Measurements from ENCODE around the gene SLC16A8. TPM values are rescaled to one million over a fixed set of nuclear protein-coding genes. Genes with fewer than 3 reads are reported as not detected.

Gene SLC16A8
- total RNA-seq, 1 experiment from 2014 or later, result 1.1 TPM

DNA sequence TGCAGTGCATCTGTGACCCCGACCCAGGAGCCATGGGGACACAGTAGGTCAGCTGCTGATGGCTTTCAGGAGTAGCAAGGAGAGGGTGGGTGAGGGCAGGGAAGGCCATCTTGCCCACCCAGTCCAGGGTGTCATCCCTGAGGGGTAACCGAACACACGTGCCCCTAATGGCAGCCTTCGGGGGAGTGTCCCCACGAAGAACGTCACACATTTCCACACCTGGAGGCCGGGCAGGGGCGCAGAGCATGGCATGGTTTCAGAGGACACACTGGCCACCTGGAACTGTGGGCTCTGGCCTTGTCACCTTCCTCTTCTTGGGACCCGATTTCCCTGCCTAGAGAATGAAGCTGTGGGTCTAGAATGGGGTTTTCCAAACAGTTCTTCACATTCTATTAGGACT, 45.9 kb upstream of the SLC16A8 start:
- WGBS (ENCODE audit: extremely low coverage, insufficient read length, low lambda C conversion rate), result no CpG with 5 or more reads among the region's 9 CpGs
- H3K56ac ChIP-seq (ENCODE audit: insufficient read length, low read depth, low read length), result no peak overlapping the region

More for the DNA sequence above, 45.9 kb upstream of the SLC16A8 start:
- no peak overlapping the region for H3K4me3 Mint-ChIP-seq
- Histone ChIP-seq H3K9me3 (ENCODE audit: control insufficient read depth, low read depth, low read length) (no peaks in the 10 kb centered on the region), H3K79me1 (ENCODE audit: insufficient read depth, low read depth, low read length, poor library complexity, severe bottlenecking) (no peaks in the 10 kb centered on the region), H2AFZ (ENCODE audit: low read length) (no peak overlapping the region), H2AK5ac (ENCODE audit: insufficient read length, low read length) (no peak overlapping the region), H4K8ac (replicated peaks; ENCODE audit: insufficient read length, low read depth, low read length) (no peak overlapping the region), H3K23me2 (ENCODE audit: insufficient read length, low read depth, low read length, poor library complexity, severe bottlenecking) (no peaks in the 10 kb centered on the region), H3K4me1 (ENCODE audit: insufficient read depth, low read length) (no peaks in the 10 kb centered on the region), H2BK12ac (ENCODE audit: insufficient read length, low read depth, low read length) (no peak overlapping the region), H3K27ac (ENCODE audit: insufficient read length, low read depth, low read length) (no peak overlapping the region), H3K23ac (ENCODE audit: insufficient read length, low read depth, low read length) (no peak overlapping the region), H4K91ac (ENCODE audit: insufficient read length, low read depth, low read length) (no peak overlapping the region), H2BK15ac (ENCODE audit: low read depth, low read length) (no peak overlapping the region), H2BK20ac (ENCODE audit: low read depth, low read length, poor library complexity, severe bottlenecking) (no peak overlapping the region), H2BK5ac (ENCODE audit: insufficient read length, low read length) (no peak overlapping the region), H3K14ac (ENCODE audit: insufficient read depth, low read length) (no peak overlapping the region), H3T11ph (ENCODE audit: low read length) (no peak overlapping the region), H2BK120ac (ENCODE audit: low read depth, low read length, poor library complexity, severe bottlenecking) (no peak overlapping the region), H4K5ac (ENCODE audit: insufficient read length, low read depth, low read length) (no peak overlapping the region), H3K27me3 (ENCODE audit: insufficient read depth, low read length) (no peaks in the 10 kb centered on the region), H4K20me1 (ENCODE audit: control insufficient read depth, insufficient read depth, insufficient read length) (no peaks in the 10 kb centered on the region), H3K18ac (ENCODE audit: insufficient read length, low read depth, low read length) (no peak overlapping the region), H3K4ac (ENCODE audit: low read depth, low read length) (no peak overlapping the region), H3K79me2 (ENCODE audit: insufficient read depth, low read length) (no peaks in the 10 kb centered on the region), H3K4me2 (ENCODE audit: insufficient read depth, insufficient read length, low read length) (no peak overlapping the region), H3K9ac (ENCODE audit: extremely low read depth, insufficient read length, low read length) (no peak overlapping the region)
- no peak overlapping the region for H3K27ac Mint-ChIP-seq
- no peaks in the 10 kb centered on the region for H3K9me3 Mint-ChIP-seq
- H3K4me1 Mint-ChIP-seq, result no peaks in the 10 kb centered on the region
- no peaks in the 10 kb centered on the region for H3K27me3 Mint-ChIP-seq (ENCODE audit: low read depth)
- H3K36me3 Mint-ChIP-seq (ENCODE audit: insufficient read depth in 1 of 3, low read depth in 3 of 3), result peaks cover 0 to 23% (median 8%) of the 10 kb centered on the region in 3 experiments; a peak in 4 of 7 replicates
- TF ChIP-seq, protein P1, sequence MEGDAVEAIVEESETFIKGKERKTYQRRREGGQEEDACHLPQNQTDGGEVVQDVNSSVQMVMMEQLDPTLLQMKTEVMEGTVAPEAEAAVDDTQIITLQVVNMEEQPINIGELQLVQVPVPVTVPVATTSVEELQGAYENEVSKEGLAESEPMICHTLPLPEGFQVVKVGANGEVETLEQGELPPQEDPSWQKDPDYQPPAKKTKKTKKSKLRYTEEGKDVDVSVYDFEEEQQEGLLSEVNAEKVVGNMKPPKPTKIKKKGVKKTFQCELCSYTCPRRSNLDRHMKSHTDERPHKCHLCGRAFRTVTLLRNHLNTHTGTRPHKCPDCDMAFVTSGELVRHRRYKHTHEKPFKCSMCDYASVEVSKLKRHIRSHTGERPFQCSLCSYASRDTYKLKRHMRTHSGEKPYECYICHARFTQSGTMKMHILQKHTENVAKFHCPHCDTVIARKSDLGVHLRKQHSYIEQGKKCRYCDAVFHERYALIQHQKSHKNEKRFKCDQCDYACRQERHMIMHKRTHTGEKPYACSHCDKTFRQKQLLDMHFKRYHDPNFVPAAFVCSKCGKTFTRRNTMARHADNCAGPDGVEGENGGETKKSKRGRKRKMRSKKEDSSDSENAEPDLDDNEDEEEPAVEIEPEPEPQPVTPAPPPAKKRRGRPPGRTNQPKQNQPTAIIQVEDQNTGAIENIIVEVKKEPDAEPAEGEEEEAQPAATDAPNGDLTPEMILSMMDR (conservative IDR thresholded peaks at IDR 0.05), result no peak
- DNase-seq, result no peak
